GM18508 (cell line): Measurements from ENCODE around the gene GPR21.

Experiments
- ATAC-seq: cut with Tn5 transposase; IDR thresholded peaks from one replicate; pipeline ENCODE4 v1.9.1; 2021; ENCODE audit warnings: moderate number of reproducible peaks; ENCODE audit not compliant: insufficient read depth, unreplicated experiment

GPR21 gene

GRCh38 chr9:123031963-123032362 is 1.5 kb upstream of the GPR21 start:
- ATAC-seq: no peak

- ATAC-seq: no peak
Observed at GRCh38 chr9:123033864-123034601, 566 bp downstream of the GPR21 start.

GRCh38 chr9:123034881-123035510 is 1.5 kb downstream of the GPR21 start:
- no peak for ATAC-seq

GRCh38 chr9:123035791-123036190 is 2.3 kb downstream of the GPR21 start:
- ATAC-seq: no peak

- no peak for ATAC-seq
Observed at GRCh38 chr9:123036893-123037545, 3.6 kb downstream of the GPR21 start.

GRCh38 chr9:123039617-123040219 is 6.3 kb downstream of the GPR21 start:
- no peak for ATAC-seq

- ATAC-seq: no peak
Observed at GRCh38 chr9:123040801-123041200, 7.3 kb downstream of the GPR21 start.

- no peak for ATAC-seq
Observed at GRCh38 chr9:123041489-123041888, 8.0 kb downstream of the GPR21 start.

- ATAC-seq: no peak
Observed at GRCh38 chr9:123043081-123043939, 9.8 kb downstream of the GPR21 start.

GRCh38 chr9:123044586-123044985 is 11.1 kb downstream of the GPR21 start:
- ATAC-seq: no peak

- no peak for ATAC-seq
Observed at GRCh38 chr9:123046406-123047195, 13.1 kb downstream of the GPR21 start.

GRCh38 chr9:123048748-123049147 is 15.3 kb downstream of the GPR21 start:
- ATAC-seq: no peak

GRCh38 chr9:123049589-123050222 is 16.2 kb downstream of the GPR21 start:
- ATAC-seq: no peak

GRCh38 chr9:123053046-123053445 is 19.6 kb downstream of the GPR21 start:
- no peak for ATAC-seq

GRCh38 chr9:123053711-123054110 is 20.2 kb downstream of the GPR21 start:
- ATAC-seq: no peak

GRCh38 chr9:123058834-123059233 is 25.4 kb downstream of the GPR21 start:
- no peak for ATAC-seq

GRCh38 chr9:123059472-123060220 is 26.2 kb downstream of the GPR21 start:
- ATAC-seq: no peak

GRCh38 chr9:123061216-123061615 is 27.7 kb downstream of the GPR21 start:
- no peak for ATAC-seq
